ENCODE results near the gene TMEM161A. TPM values are rescaled to one million over a fixed set of nuclear protein-coding genes. Genes with fewer than 3 reads are reported as not detected.

The TMEM161A gene
- total and polyA plus RNA-seq, 10 donors: 15.1 to 31.7 (median 18.5) TPM

- Histone ChIP-seq H3K9me3 (no peaks in the 10 kb centered on the region), H3K36me3 (peaks cover 0 to 40% (median 0%) of the 10 kb centered on the region in 6 donors), H3K27ac (no peak overlapping the region), H3K4me1 (peaks cover 0 to 49% (median 15%) of the 10 kb centered on the region in 6 donors), H3K4me3 (peak overlapping the region in 3 of 8 donors; percentile 17 to 62 (median 34)), H3K27me3 (replicated peaks in 1 of 7) (peaks cover 0 to 19% (median 0%) of the 10 kb centered on the region in 7 donors)
- no peak for DNase-seq
- WGBS, 5 donors: 67 to 86% (median 77%) methylated on average over 9 of the region's 9 CpGs
- no peak for TF ChIP-seq POLR2A (IDR thresholded peaks at IDR 0.05)
- intact Hi-C loops (cut with DNase I; ENCODE audit: low total_unique reads): no loop called here
Measured at GRCh38 chr19:19169236-19170052, 31.2 kb upstream of the TMEM161A start.

GRCh38 chr19:19167612-19168011, 29.3 kb upstream of the TMEM161A start:
- TF ChIP-seq CTCF (IDR thresholded peaks at IDR 0.05 in 8 of 11, conservative IDR thresholded peaks at IDR 0.05 in 3 of 11) (no peak), POLR2AphosphoS5 (IDR thresholded peaks at IDR 0.05) (no peak), POLR2A (IDR thresholded peaks at IDR 0.05) (no peak)
- Histone ChIP-seq H3K36me3 (peaks cover 0 to 37% (median 0%) of the 10 kb centered on the region in 6 donors), H3K4me1 (peaks cover 0 to 37% (median 15%) of the 10 kb centered on the region in 6 donors), H3K4me3 (no peak overlapping the region), H3K9me3 (no peaks in the 10 kb centered on the region), H3K27ac (no peak overlapping the region), H3K27me3 (replicated peaks in 1 of 7) (peaks cover 0 to 19% (median 0%) of the 10 kb centered on the region in 7 donors)
- intact Hi-C loops (cut with DNase I; ENCODE audit: low total_unique reads): no loop called here
- DNase-seq: no peak
- WGBS, 5 donors: 75 to 88% (median 81%) methylated on average over 3 of the region's 3 CpGs

GRCh38 chr19:19165396-19165795, 27.1 kb upstream of the TMEM161A start:
- no peak for DNase-seq
- Histone ChIP-seq H3K9me3 (no peaks in the 10 kb centered on the region), H3K27ac (no peak overlapping the region), H3K4me1 (peaks cover 0 to 26% (median 15%) of the 10 kb centered on the region in 6 donors), H3K4me3 (no peak overlapping the region), H3K27me3 (replicated peaks in 1 of 7) (peaks cover 0 to 13% (median 0%) of the 10 kb centered on the region in 7 donors), H3K36me3 (peaks cover 0 to 24% (median 0%) of the 10 kb centered on the region in 6 donors)
- intact Hi-C loops (cut with DNase I; ENCODE audit: low total_unique reads): no loop called here
- WGBS, 5 donors: 91 to 100% (median 93%) methylated on average over 1 of the region's 1 CpG
- TF ChIP-seq POLR2AphosphoS5 (IDR thresholded peaks at IDR 0.05): no peak
- no peak for TF ChIP-seq CTCF (IDR thresholded peaks at IDR 0.05 in 8 of 11, conservative IDR thresholded peaks at IDR 0.05 in 3 of 11)
- TF ChIP-seq POLR2A (IDR thresholded peaks at IDR 0.05): no peak

- no peak for DNase-seq
- intact Hi-C loops (cut with DNase I; ENCODE audit: low total_unique reads): no loop called here
- H3K4me1 ChIP-seq: peaks cover 0 to 36% (median 13%) of the 10 kb centered on the region in 6 donors
- WGBS, 5 donors: 90 to 95% (median 92%) methylated on average over 7 of the region's 7 CpGs
- H3K36me3 ChIP-seq: peaks cover 0 to 20% (median 0%) of the 10 kb centered on the region in 6 donors
- no peaks in the 10 kb centered on the region for H3K27me3 ChIP-seq (replicated peaks in 1 of 7)
- TF ChIP-seq CTCF (IDR thresholded peaks at IDR 0.05 in 8 of 11, conservative IDR thresholded peaks at IDR 0.05 in 3 of 11): no peak
- no peak for TF ChIP-seq POLR2A (IDR thresholded peaks at IDR 0.05)
- TF ChIP-seq POLR2AphosphoS5 (IDR thresholded peaks at IDR 0.05): no peak
- no peaks in the 10 kb centered on the region for H3K9me3 ChIP-seq
- H3K27ac ChIP-seq: no peak overlapping the region
- H3K4me3 ChIP-seq: no peak overlapping the region
Measured at GRCh38 chr19:19162495-19162894, 24.2 kb upstream of the TMEM161A start.
